SK-N-SH (cell line): ENCODE data around the gene SIDT1. TPM values are rescaled to one million over a fixed set of nuclear protein-coding genes. Genes with fewer than 3 reads are reported as not detected.

Source experiments
- CTCF ChIA-PET: fragments of 300-600, 350-600 bp; formaldehyde crosslinking; extraction: SDS; loops from one replicate; lab custom pipeline; 2021; lab: Yijun Ruan, JAX
- POLR2A ChIA-PET: fragments of 350-600 bp; sonication (Branson Sonifier 250); formaldehyde crosslinking; extraction: SDS; loops from one replicate; lab custom pipeline; 2020; ENCODE audit warnings: antibody characterized with exemption, inconsistent platforms; lab: Yijun Ruan, JAX
- DNase-seq: peaks from one replicate; pipeline ENCODE4 v3.0.0; 2012
- H2AFZ ChIP-seq: fragments of 200-600 bp; sonication (generic); 2 replicates; pipeline ENCODE4 v1.8.1; 2016; ENCODE audit warnings: antibody characterized with exemption, mild to moderate bottlenecking, low read depth
- H3F3A ChIP-seq: fragments of 200-600 bp; sonication (generic); replicated peaks from 2 replicates; pipeline ENCODE3; 2016; ENCODE audit warnings: antibody characterized with exemption, mild to moderate bottlenecking; ENCODE audit not compliant: insufficient read depth
- H3K27ac ChIP-seq, 2 experiments: fragments of 200-500 bp in 1 of 2; fragments of 200-600 bp in 1 of 2; sonication (Bioruptor generic) in 1 of 2; sonication (generic), shearing (Covaris generic) in 1 of 2; 2 replicates each; pipeline versions ENCODE4 v1.5.1 to v1.6.1; 2014 to 2016; ENCODE audit warnings: low read depth in 2 of 2, inconsistent platforms in 1 of 2, low read length in 1 of 2, mild to moderate bottlenecking in 1 of 2, mixed read lengths in 1 of 2
- H3K27me3 ChIP-seq: fragments of 200-600 bp; sonication (generic), shearing (Covaris generic); 2 replicates; pipeline ENCODE4 v1.6.1; 2016; ENCODE audit warnings: mixed run types; ENCODE audit not compliant: insufficient read depth
- H3K36me3 ChIP-seq, 2 experiments: fragments of 200-500 bp in 1 of 2; fragments of 200-600 bp in 1 of 2; sonication (Bioruptor generic) in 1 of 2; sonication (generic) in 1 of 2; replicated peaks in 1 of 2; 2 replicates each; pipeline versions ENCODE3 to v1.5.1; 2014 to 2016; ENCODE audit warnings: low read length in 1 of 2, mild to moderate bottlenecking in 1 of 2; ENCODE audit not compliant: insufficient read depth in 2 of 2, control insufficient read depth in 1 of 2
- H3K4me1 ChIP-seq, 2 experiments: fragments of 200-500 bp in 1 of 2; fragments of 200-600 bp in 1 of 2; sonication (Bioruptor generic) in 1 of 2; sonication (generic), shearing (Covaris generic) in 1 of 2; 2 replicates each; pipeline versions ENCODE4 v1.5.1 to v1.6.1; 2014 to 2016; ENCODE audit warnings: low read depth in 1 of 2, low read length in 1 of 2, mixed run types in 1 of 2; ENCODE audit not compliant: insufficient read depth in 2 of 2, control insufficient read depth in 1 of 2
- H3K4me2 ChIP-seq: fragments of 200-600 bp; sonication (generic), shearing (Covaris generic); 2 replicates; pipeline ENCODE4 v1.6.1; 2017; ENCODE audit warnings: mixed run types
- H3K4me3 ChIP-seq, 2 experiments: fragments of 200-500 bp in 1 of 2; fragments of 200-600 bp in 1 of 2; sonication (Bioruptor generic) in 1 of 2; sonication (generic), shearing (Covaris generic) in 1 of 2; 2 replicates each; pipeline versions ENCODE4 v1.5.1 to v1.8.1; 2014 to 2016; ENCODE audit warnings: low read depth in 2 of 2, inconsistent platforms in 1 of 2, low read length in 1 of 2, mild to moderate bottlenecking in 1 of 2, mixed read lengths in 1 of 2, moderate library complexity in 1 of 2
- H3K79me2 ChIP-seq: fragments of 200-600 bp; sonication (generic); 2 replicates; pipeline ENCODE4 v1.8.1; 2017; ENCODE audit warnings: mild to moderate bottlenecking; ENCODE audit not compliant: insufficient read depth
- H3K9ac ChIP-seq: fragments of 200-600 bp; sonication (generic); 2 replicates; pipeline ENCODE4 v1.6.1; 2017; ENCODE audit warnings: mixed run types
- H3K9me2 ChIP-seq: fragments of 200-600 bp; sonication (generic); 2 replicates; pipeline ENCODE4 v1.6.1; 2017; ENCODE audit warnings: mixed run types
- H3K9me3 ChIP-seq: fragments of 200-600 bp; sonication (generic); 2 replicates; pipeline ENCODE4 v1.6.1; 2017; ENCODE audit warnings: mixed run types, mild to moderate bottlenecking, moderate library complexity
- H4K20me1 ChIP-seq: fragments of 200-600 bp; sonication (generic); 2 replicates; pipeline ENCODE4 v1.6.1; 2017; ENCODE audit warnings: mild to moderate bottlenecking, mixed run types; ENCODE audit not compliant: insufficient read depth
- ELF1 ChIP-seq: IDR thresholded peaks from 2 replicates; pipeline ENCODE4 v1.4.0; 2012
- EP300 ChIP-seq, 2 experiments: IDR thresholded peaks; 2 replicates each; pipeline versions ENCODE4 v1.4.0 to v1.6.1; 2012; ENCODE audit warnings: borderline replicate concordance in 1 of 2, low read depth in 1 of 2, low read length in 1 of 2
- FOXM1 ChIP-seq: IDR thresholded peaks from 2 replicates; pipeline ENCODE4 v1.4.0; 2012; ENCODE audit warnings: low read depth, mild to moderate bottlenecking
- GABPA ChIP-seq: IDR thresholded peaks from 2 replicates; pipeline ENCODE4 v1.4.0; 2012; ENCODE audit warnings: low read depth, mild to moderate bottlenecking
- JUND ChIP-seq: IDR thresholded peaks from 2 replicates; pipeline ENCODE4 v1.4.0; 2012
- NFIC ChIP-seq: IDR thresholded peaks from 2 replicates; pipeline ENCODE4 v1.4.0; 2012; ENCODE audit warnings: borderline replicate concordance
- POLR2AphosphoS5 ChIP-seq: IDR thresholded peaks from 2 replicates; pipeline ENCODE4 v1.6.1; 2012; ENCODE audit warnings: low read depth, low read length
- RAD21 ChIP-seq: IDR thresholded peaks from 2 replicates; pipeline ENCODE4 v1.6.1; 2012; ENCODE audit warnings: mild to moderate bottlenecking, low read length
- RCOR1 ChIP-seq: fragments of 150-350 bp; IDR thresholded peaks from 2 replicates; pipeline ENCODE4 v1.6.1; 2017; ENCODE audit warnings: antibody characterized with exemption, low read length
- RFX5 ChIP-seq: IDR thresholded peaks from 2 replicates; pipeline ENCODE4 v1.6.1; 2012; ENCODE audit warnings: mild to moderate bottlenecking, improper control_type of control experiment, low read length
- RXRA ChIP-seq: IDR thresholded peaks from 2 replicates; pipeline ENCODE4 v1.4.0; 2012; ENCODE audit warnings: low read depth, mild to moderate bottlenecking, borderline replicate concordance
- SIN3A ChIP-seq: IDR thresholded peaks from 2 replicates; pipeline ENCODE4 v1.6.1; 2012; ENCODE audit warnings: low read depth, mild to moderate bottlenecking, low read length, moderate library complexity, borderline replicate concordance
- TAF1 ChIP-seq: IDR thresholded peaks from 2 replicates; pipeline ENCODE4 v1.6.1; 2012; ENCODE audit warnings: low read depth, mild to moderate bottlenecking, low read length, moderate library complexity, borderline replicate concordance
- TCF12 ChIP-seq: IDR thresholded peaks from 2 replicates; pipeline ENCODE4 v1.4.0; 2012
- TEAD4 ChIP-seq: IDR thresholded peaks from 2 replicates; pipeline ENCODE4 v1.4.0; 2012; ENCODE audit warnings: mild to moderate bottlenecking, borderline replicate concordance; ENCODE audit not compliant: insufficient read depth
- WGBS: methylation state at CpG from one replicate; pipeline ENCODE4 v1.1.6; 2017; ENCODE audit warnings: low lambda C conversion rate; 5-methylcytosine and 5-hydroxymethylcytosine counted together
- polyA plus RNA-seq, 3 experiments: library from polyadenylated mRNA; depleted of rRNA; stranded (reverse); fragments of >200 nt; gene quantifications; 2 replicates each; pipeline ENCODE4 v1.2.3, GENCODE V29; 2012
- TF ChIP-seq, protein P1 (sequence below): IDR thresholded peaks from 2 replicates; pipeline ENCODE4; 2012
- TF ChIP-seq, protein P2 (sequence below): fragments of 150-350 bp; IDR thresholded peaks from 2 replicates; pipeline ENCODE4 v1.6.1; 2016; ENCODE audit warnings: mild to moderate bottlenecking, low read depth, low read length
- TF ChIP-seq, protein P3 (sequence below): fragments of 200-600 bp; sonication (generic); IDR thresholded peaks from 2 replicates; pipeline ENCODE4 v1.6.1; 2017; ENCODE audit warnings: antibody characterized with exemption, mild to moderate bottlenecking, moderate library complexity
- TF ChIP-seq, protein P4 (sequence below): IDR thresholded peaks from 2 replicates; pipeline ENCODE4 v1.6.1; 2012; ENCODE audit warnings: mild to moderate bottlenecking, low read depth, low read length, moderate library complexity

Gene SIDT1
- polyA plus RNA-seq, 1 of the 3 experiments (the other 2 are of a cell fraction), result 0.02 TPM

DNA sequence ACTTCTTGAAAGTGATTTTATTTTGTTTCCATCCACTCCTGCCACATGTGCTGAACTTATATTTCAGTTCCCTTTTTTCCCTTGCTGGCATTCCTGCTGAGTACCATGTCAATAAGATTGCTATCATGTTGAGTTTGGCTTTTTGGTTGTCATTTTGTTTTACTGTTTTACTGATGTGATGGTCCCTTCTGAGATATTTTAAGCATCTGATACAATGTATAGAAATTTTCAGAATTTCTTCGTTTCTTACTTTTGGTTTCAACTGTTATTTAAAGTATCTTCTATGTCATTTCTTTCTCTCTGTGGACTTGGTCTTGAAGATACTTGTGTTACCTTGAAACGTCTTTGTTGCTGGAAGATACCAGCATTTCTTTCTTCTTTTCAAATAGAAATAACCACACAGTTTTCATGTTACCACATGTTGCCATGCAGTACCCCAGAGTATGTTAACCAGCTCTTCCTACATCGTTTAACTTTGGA is 14.1 kb downstream of the SIDT1 start (continued):
- TF ChIP-seq RFX5 (no peak), NFIC (no peak), EP300 (IDR thresholded peaks at IDR 0.05; ENCODE audit: borderline replicate concordance in 1 of 2, low read depth in 1 of 2, low read length in 1 of 2) (no peak), RCOR1 (no peak), POLR2AphosphoS5 (no peak), RAD21 (no peak)
- TF ChIP-seq, protein P1, sequence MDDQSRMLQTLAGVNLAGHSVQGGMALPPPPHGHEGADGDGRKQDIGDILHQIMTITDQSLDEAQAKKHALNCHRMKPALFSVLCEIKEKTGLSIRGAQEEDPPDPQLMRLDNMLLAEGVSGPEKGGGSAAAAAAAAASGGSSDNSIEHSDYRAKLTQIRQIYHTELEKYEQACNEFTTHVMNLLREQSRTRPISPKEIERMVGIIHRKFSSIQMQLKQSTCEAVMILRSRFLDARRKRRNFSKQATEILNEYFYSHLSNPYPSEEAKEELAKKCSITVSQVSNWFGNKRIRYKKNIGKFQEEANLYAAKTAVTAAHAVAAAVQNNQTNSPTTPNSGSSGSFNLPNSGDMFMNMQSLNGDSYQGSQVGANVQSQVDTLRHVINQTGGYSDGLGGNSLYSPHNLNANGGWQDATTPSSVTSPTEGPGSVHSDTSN, result no peak
- TF ChIP-seq, protein P2, sequence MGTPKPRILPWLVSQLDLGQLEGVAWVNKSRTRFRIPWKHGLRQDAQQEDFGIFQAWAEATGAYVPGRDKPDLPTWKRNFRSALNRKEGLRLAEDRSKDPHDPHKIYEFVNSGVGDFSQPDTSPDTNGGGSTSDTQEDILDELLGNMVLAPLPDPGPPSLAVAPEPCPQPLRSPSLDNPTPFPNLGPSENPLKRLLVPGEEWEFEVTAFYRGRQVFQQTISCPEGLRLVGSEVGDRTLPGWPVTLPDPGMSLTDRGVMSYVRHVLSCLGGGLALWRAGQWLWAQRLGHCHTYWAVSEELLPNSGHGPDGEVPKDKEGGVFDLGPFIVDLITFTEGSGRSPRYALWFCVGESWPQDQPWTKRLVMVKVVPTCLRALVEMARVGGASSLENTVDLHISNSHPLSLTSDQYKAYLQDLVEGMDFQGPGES, result no peak

DNA sequence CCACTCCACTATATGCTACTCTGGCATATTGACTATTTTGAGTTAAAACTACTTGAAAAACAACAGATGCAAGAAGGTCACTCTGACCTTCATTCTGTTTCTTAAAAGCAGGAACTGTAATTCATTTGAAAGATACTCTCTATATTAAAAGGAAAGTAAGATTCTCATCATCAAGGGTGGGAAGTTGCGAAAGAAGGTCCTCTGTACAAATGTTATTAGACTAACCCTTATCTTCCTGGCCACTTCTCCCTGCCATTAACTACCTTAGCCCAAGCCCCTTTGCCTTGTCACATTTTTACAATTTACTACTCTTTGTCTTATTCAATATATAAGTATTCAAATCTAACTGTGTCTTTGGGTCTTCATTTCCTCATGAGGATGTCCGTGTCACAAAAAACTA is 16.1 kb downstream of the SIDT1 start:
- H4K20me1 ChIP-seq, result no peaks in the 10 kb centered on the region
- no peaks in the 10 kb centered on the region for H3K4me1 ChIP-seq
- DNase-seq, result no peak
- POLR2A ChIA-PET, result no interaction called here
- no peaks in the 10 kb centered on the region for H3K9me3 ChIP-seq
- no peaks in the 10 kb centered on the region for H3K27me3 ChIP-seq
- H3F3A ChIP-seq, result no peaks in the 10 kb centered on the region
- no peak overlapping the region for H3K4me2 ChIP-seq
- no peak overlapping the region for H3K4me3 ChIP-seq
- TF ChIP-seq NFIC, result no peak
- TF ChIP-seq GABPA, result no peak
- TF ChIP-seq SIN3A, result no peak
- no peak for TF ChIP-seq TEAD4
- TF ChIP-seq FOXM1, result no peak
- TF ChIP-seq ELF1, result no peak
- no peak for TF ChIP-seq TAF1
- no peak for TF ChIP-seq EP300 (IDR thresholded peaks at IDR 0.05; ENCODE audit: borderline replicate concordance in 1 of 2, low read depth in 1 of 2, low read length in 1 of 2)
- TF ChIP-seq, protein P3, sequence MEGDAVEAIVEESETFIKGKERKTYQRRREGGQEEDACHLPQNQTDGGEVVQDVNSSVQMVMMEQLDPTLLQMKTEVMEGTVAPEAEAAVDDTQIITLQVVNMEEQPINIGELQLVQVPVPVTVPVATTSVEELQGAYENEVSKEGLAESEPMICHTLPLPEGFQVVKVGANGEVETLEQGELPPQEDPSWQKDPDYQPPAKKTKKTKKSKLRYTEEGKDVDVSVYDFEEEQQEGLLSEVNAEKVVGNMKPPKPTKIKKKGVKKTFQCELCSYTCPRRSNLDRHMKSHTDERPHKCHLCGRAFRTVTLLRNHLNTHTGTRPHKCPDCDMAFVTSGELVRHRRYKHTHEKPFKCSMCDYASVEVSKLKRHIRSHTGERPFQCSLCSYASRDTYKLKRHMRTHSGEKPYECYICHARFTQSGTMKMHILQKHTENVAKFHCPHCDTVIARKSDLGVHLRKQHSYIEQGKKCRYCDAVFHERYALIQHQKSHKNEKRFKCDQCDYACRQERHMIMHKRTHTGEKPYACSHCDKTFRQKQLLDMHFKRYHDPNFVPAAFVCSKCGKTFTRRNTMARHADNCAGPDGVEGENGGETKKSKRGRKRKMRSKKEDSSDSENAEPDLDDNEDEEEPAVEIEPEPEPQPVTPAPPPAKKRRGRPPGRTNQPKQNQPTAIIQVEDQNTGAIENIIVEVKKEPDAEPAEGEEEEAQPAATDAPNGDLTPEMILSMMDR, result no peak
- no peak for TF ChIP-seq RXRA
- no peak for TF ChIP-seq RAD21
- TF ChIP-seq RCOR1, result no peak
- TF ChIP-seq RFX5, result no peak
- no peak for TF ChIP-seq POLR2AphosphoS5
- TF ChIP-seq TCF12, result no peak
- TF ChIP-seq, protein P4, sequence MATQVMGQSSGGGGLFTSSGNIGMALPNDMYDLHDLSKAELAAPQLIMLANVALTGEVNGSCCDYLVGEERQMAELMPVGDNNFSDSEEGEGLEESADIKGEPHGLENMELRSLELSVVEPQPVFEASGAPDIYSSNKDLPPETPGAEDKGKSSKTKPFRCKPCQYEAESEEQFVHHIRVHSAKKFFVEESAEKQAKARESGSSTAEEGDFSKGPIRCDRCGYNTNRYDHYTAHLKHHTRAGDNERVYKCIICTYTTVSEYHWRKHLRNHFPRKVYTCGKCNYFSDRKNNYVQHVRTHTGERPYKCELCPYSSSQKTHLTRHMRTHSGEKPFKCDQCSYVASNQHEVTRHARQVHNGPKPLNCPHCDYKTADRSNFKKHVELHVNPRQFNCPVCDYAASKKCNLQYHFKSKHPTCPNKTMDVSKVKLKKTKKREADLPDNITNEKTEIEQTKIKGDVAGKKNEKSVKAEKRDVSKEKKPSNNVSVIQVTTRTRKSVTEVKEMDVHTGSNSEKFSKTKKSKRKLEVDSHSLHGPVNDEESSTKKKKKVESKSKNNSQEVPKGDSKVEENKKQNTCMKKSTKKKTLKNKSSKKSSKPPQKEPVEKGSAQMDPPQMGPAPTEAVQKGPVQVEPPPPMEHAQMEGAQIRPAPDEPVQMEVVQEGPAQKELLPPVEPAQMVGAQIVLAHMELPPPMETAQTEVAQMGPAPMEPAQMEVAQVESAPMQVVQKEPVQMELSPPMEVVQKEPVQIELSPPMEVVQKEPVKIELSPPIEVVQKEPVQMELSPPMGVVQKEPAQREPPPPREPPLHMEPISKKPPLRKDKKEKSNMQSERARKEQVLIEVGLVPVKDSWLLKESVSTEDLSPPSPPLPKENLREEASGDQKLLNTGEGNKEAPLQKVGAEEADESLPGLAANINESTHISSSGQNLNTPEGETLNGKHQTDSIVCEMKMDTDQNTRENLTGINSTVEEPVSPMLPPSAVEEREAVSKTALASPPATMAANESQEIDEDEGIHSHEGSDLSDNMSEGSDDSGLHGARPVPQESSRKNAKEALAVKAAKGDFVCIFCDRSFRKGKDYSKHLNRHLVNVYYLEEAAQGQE, result no peak
- TF ChIP-seq JUND, result no peak
- no peaks in the 10 kb centered on the region for H3K9me2 ChIP-seq
- H2AFZ ChIP-seq, result no peak overlapping the region
- 81% methylated on average over 2 of the region's 2 CpGs for WGBS
- no peak overlapping the region for H3K9ac ChIP-seq
- CTCF ChIA-PET, result interaction anchor here (0.9 to 1.3 kb wide), 2 partner anchors 12 to 29 kb away, joined by 3 read pairs; no protein-coding TSS in a partner anchor
- no peaks in the 10 kb centered on the region for H3K79me2 ChIP-seq
- no peaks in the 10 kb centered on the region for H3K36me3 ChIP-seq
- H3K27ac ChIP-seq, result no peak overlapping the region
